Liver (tissue), 3 donors: Measurements from ENCODE around the gene CBX8.

Experiments used
- EGR1 ChIP-seq, 2 donors: IDR thresholded peaks; 2 replicates each; pipeline ENCODE4 v1.6.1; 2016 to 2018; ENCODE audit warnings: antibody characterized with exemption in 2 of 2, low read depth in 2 of 2
- FOXA1 ChIP-seq: IDR thresholded peaks from 2 replicates; pipeline ENCODE4 v1.6.1; 2016; ENCODE audit warnings: antibody characterized with exemption
- FOXA2 ChIP-seq: IDR thresholded peaks from 2 replicates; pipeline ENCODE4 v1.6.1; 2016; ENCODE audit warnings: antibody characterized with exemption
- HNF4G ChIP-seq: IDR thresholded peaks from 2 replicates; pipeline ENCODE4 v1.6.1; 2016; ENCODE audit warnings: antibody characterized with exemption
- JUND ChIP-seq, 2 donors: IDR thresholded peaks; 2 replicates each; pipeline ENCODE4 v1.6.1; 2016; ENCODE audit warnings: antibody characterized with exemption in 2 of 2
- NR2F2 ChIP-seq: IDR thresholded peaks from 2 replicates; pipeline ENCODE4 v1.6.1; 2016; ENCODE audit warnings: antibody characterized with exemption
- RAD21 ChIP-seq, 2 donors: IDR thresholded peaks; 2 replicates each; pipeline ENCODE4 v1.6.1; 2016; ENCODE audit warnings: antibody characterized with exemption in 2 of 2, mild to moderate bottlenecking in 2 of 2
- RXRA ChIP-seq, 2 donors: IDR thresholded peaks; 2 replicates each; pipeline ENCODE4 v1.6.1; 2017 to 2018; ENCODE audit warnings: antibody characterized with exemption in 2 of 2, mild to moderate bottlenecking in 1 of 2
- SP1 ChIP-seq: IDR thresholded peaks from 2 replicates; pipeline ENCODE4 v1.6.1; 2018; ENCODE audit warnings: antibody characterized with exemption, mild to moderate bottlenecking
- TAF1 ChIP-seq: conservative IDR thresholded peaks from 2 replicates; pipeline ENCODE4 v1.6.1; 2016; ENCODE audit warnings: antibody characterized with exemption, mild to moderate bottlenecking
- TF ChIP-seq, protein P1 (sequence below): fragments of 150-350 bp; IDR thresholded peaks from 2 replicates; pipeline ENCODE4 v1.5.1; 2017; ENCODE audit warnings: improper control_type of control experiment, low read depth, low read length; ENCODE audit not compliant: missing input control
- TF ChIP-seq, protein P2 (sequence below): IDR thresholded peaks from 2 replicates; pipeline ENCODE4 v1.6.1; 2016; ENCODE audit warnings: antibody characterized with exemption, mild to moderate bottlenecking
- TF ChIP-seq, protein P3 (sequence below): IDR thresholded peaks from 2 replicates; pipeline ENCODE4 v1.6.1; 2016; ENCODE audit warnings: antibody characterized with exemption
- TF ChIP-seq, protein P4 (sequence below): IDR thresholded peaks from 2 replicates; pipeline ENCODE4 v1.6.1; 2016; ENCODE audit warnings: antibody characterized with exemption
- donor health status: healthy.
- donor health status: healthy.

DNA sequence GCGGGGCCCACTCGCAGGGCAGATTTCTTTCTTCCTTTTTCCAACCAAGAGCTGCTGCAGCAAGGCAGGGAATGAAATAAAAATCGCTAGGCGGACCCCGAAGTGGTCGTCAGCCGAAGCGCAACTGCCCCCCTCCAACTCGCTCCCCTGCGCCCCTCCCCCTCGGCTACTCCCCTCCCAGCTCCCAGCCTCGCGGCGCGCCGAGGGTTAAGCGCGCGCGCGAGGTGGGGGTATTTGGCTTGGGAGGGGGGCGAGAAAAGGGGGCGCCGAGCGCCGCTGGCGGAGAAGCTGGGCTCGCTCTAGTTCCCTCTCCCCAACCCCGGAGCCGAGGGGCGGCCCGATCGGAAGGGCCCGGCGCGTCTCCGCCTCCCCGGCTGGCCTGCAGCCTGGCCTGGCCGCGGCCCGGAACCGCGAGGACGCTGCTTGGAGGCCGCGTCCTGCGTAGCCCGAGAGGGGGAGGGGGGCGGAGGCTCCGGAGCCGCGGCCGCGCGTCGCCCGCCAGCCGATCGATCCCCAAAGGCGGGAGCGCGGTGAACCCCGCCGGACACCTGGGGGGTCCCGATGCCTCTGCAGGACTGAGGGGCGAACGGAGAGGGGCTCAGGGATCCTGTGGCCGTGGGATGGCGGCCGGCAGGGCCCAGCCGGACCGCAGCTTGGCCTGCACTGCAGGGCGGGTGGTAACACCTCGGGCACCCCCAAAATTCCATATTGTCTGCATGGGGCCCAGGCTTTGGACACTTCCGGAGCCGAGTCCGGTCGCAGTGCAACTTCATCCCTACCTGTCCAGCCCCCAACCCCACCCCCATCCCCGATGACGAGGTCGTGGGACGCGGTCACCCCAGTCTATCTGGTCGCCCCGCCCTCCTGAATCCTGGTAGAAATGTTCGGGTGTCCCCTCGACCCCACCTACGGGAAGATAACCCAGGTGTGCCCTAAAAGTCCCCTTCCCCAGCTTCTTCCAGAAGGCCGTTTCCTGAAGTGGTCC lies 47.2 kb upstream of the CBX8 start:
- TF ChIP-seq, protein P1, sequence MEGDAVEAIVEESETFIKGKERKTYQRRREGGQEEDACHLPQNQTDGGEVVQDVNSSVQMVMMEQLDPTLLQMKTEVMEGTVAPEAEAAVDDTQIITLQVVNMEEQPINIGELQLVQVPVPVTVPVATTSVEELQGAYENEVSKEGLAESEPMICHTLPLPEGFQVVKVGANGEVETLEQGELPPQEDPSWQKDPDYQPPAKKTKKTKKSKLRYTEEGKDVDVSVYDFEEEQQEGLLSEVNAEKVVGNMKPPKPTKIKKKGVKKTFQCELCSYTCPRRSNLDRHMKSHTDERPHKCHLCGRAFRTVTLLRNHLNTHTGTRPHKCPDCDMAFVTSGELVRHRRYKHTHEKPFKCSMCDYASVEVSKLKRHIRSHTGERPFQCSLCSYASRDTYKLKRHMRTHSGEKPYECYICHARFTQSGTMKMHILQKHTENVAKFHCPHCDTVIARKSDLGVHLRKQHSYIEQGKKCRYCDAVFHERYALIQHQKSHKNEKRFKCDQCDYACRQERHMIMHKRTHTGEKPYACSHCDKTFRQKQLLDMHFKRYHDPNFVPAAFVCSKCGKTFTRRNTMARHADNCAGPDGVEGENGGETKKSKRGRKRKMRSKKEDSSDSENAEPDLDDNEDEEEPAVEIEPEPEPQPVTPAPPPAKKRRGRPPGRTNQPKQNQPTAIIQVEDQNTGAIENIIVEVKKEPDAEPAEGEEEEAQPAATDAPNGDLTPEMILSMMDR, result no peak
- TF ChIP-seq TAF1 (no peak), HNF4G (no peak), RAD21 (IDR thresholded peaks at IDR 0.05) (peak in 1 of 2 donors; percentile 42), EGR1 (IDR thresholded peaks at IDR 0.05; ENCODE audit: low read depth in 2 of 2) (no peak), SP1 (peak; percentile 14), RXRA (IDR thresholded peaks at IDR 0.05) (no peak), FOXA1 (no peak), JUND (IDR thresholded peaks at IDR 0.05) (no peak), FOXA2 (no peak), NR2F2 (no peak)
- TF ChIP-seq, protein P2, sequence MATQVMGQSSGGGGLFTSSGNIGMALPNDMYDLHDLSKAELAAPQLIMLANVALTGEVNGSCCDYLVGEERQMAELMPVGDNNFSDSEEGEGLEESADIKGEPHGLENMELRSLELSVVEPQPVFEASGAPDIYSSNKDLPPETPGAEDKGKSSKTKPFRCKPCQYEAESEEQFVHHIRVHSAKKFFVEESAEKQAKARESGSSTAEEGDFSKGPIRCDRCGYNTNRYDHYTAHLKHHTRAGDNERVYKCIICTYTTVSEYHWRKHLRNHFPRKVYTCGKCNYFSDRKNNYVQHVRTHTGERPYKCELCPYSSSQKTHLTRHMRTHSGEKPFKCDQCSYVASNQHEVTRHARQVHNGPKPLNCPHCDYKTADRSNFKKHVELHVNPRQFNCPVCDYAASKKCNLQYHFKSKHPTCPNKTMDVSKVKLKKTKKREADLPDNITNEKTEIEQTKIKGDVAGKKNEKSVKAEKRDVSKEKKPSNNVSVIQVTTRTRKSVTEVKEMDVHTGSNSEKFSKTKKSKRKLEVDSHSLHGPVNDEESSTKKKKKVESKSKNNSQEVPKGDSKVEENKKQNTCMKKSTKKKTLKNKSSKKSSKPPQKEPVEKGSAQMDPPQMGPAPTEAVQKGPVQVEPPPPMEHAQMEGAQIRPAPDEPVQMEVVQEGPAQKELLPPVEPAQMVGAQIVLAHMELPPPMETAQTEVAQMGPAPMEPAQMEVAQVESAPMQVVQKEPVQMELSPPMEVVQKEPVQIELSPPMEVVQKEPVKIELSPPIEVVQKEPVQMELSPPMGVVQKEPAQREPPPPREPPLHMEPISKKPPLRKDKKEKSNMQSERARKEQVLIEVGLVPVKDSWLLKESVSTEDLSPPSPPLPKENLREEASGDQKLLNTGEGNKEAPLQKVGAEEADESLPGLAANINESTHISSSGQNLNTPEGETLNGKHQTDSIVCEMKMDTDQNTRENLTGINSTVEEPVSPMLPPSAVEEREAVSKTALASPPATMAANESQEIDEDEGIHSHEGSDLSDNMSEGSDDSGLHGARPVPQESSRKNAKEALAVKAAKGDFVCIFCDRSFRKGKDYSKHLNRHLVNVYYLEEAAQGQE, result no peak
- TF ChIP-seq, protein P3, sequence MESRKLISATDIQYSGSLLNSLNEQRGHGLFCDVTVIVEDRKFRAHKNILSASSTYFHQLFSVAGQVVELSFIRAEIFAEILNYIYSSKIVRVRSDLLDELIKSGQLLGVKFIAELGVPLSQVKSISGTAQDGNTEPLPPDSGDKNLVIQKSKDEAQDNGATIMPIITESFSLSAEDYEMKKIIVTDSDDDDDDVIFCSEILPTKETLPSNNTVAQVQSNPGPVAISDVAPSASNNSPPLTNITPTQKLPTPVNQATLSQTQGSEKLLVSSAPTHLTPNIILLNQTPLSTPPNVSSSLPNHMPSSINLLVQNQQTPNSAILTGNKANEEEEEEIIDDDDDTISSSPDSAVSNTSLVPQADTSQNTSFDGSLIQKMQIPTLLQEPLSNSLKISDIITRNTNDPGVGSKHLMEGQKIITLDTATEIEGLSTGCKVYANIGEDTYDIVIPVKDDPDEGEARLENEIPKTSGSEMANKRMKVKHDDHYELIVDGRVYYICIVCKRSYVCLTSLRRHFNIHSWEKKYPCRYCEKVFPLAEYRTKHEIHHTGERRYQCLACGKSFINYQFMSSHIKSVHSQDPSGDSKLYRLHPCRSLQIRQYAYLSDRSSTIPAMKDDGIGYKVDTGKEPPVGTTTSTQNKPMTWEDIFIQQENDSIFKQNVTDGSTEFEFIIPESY, result no peak
- TF ChIP-seq, protein P4, sequence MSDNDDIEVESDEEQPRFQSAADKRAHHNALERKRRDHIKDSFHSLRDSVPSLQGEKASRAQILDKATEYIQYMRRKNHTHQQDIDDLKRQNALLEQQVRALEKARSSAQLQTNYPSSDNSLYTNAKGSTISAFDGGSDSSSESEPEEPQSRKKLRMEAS, result no peak
